Measurements from ENCODE around the gene NCOR2.

Gene NCOR2

GRCh38 chr12:124520265-124520701 is 47.1 kb downstream of the NCOR2 start:
- no peak for DNase-seq

- no peak for DNase-seq
Observed at GRCh38 chr12:124519746-124520145, 47.7 kb downstream of the NCOR2 start.

- no peak for DNase-seq
Observed at GRCh38 chr12:124518051-124518932, 49.1 kb downstream of the NCOR2 start.
